NT2/D1 (cell line): ENCODE results near the gene NATD1.

Experiments used
- YY1 ChIP-seq: IDR thresholded peaks from 2 replicates; pipeline ENCODE4 v1.6.1; 2011; ENCODE audit not compliant: insufficient read length, insufficient read depth
- ZNF274 ChIP-seq: IDR thresholded peaks from 2 replicates; pipeline ENCODE4 v1.6.1; 2011; ENCODE audit warnings: mild to moderate bottlenecking, low read depth, low read length

GRCh38 chr17:21300601-21301571, 47.7 kb upstream of the NATD1 start:
- TF ChIP-seq ZNF274 (no peak), YY1 (no peak)
